ENCODE results near the gene RTL5.

RTL5 gene

DNA sequence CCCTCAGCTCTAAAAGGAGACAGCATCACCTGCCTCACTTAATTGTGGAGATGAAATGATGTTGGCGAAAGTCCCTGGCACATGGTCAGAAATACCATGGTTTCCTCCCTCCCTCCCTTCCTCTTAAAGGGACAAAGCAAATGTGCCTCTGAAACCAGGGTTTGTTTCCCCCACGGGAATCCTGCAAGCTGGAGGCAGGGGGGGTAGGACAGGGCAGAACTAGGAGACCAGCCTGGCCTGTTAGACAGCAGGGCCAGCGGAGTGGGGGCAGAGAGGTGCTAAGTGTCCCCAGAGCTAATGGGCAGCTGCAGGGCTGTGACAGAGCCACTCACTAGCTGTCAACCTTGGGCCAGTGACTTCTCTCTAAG is 5.7 kb downstream of the RTL5 start:
- no peak for DNase-seq (ENCODE audit: low spot score)
- TF ChIP-seq CTCF (IDR thresholded peaks at IDR 0.05; ENCODE audit: extremely low read depth, insufficient read depth, missing control alignments): no peak
- in situ Hi-C loops (cut with MboI; ENCODE audit: low pct_unique_long_range_greater_than_20kb, low sequenced_read_pairs, unreplicated experiment): loop anchor here (10.0 kb wide), 1 partner anchor 101 kb away; no protein-coding TSS in a partner anchor

DNA sequence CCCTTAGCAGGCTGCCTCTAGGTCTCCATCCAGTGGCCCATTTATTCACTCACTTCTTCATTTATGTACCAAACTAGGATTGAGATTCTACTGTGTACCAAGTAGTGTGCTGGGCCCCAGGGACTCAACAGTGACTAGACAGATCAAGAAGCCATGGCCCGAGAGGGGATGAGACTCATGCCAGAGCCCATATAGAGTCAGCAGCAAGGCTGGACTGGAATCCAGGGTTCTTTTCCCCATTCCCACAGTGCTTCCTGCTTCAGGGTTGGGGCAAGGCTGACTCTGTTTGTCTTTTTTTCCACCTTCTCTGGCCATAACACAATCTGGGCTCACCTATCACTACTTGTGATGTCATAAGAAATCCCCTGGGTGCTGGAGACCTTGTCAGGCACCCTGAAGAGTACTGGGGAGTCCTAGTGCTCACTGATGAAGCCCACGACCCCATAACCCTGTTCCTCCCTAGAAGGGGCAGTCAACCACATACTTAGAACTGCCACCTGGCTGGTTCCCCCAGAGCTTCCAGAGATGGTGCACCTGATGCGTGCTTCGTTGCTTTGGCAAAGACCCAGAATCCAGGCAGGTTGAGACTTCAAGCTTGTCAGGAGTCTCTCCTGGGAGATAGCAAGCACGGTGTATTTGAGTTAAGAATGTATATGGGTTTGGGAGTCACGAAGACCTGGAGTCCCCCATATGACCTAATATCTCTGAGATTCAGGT is 6.2 kb downstream of the RTL5 start:
- in situ Hi-C loops (cut with MboI; ENCODE audit: low pct_unique_long_range_greater_than_20kb, low sequenced_read_pairs, unreplicated experiment): loop anchor here (10.0 kb wide), 1 partner anchor 101 kb away; no protein-coding TSS in a partner anchor
- TF ChIP-seq CTCF (IDR thresholded peaks at IDR 0.05; ENCODE audit: extremely low read depth, insufficient read depth, missing control alignments): no peak
- no peak for DNase-seq (ENCODE audit: low spot score)

DNA sequence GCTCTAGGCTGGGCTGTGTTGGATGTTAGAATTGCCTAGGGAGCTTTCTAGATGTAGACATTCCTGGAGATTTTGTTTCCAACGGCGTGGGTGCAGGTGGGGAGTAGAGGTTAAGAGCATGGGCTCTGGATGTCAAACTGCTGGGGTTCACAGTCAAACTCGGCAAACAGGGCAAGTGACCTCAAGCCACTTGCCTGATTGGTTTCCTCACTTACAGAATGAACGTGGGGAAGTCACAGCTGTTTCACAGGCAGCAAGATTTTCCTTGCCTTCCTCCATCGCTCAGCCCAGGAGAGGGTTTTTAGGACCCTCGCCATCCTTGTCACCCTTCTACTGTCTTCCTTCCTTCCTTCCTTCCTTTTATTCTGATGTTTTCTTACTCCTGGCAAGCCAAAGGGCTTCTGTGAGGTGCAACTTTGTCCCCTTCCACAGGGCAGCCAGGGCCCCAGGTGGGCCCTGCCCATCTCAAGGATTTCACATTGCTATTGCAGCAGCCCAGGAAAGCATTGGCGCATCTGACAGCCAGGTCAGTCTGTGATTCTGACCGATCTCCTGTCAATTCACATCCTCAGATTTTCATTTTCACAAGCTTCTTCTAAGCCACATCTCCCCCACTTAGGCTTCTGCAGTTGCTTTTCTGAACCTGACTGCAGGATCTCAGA is 7.0 kb downstream of the RTL5 start:
- no peak for DNase-seq (ENCODE audit: low spot score)
- in situ Hi-C loops (cut with MboI; ENCODE audit: low pct_unique_long_range_greater_than_20kb, low sequenced_read_pairs, unreplicated experiment): loop anchor here (10.0 kb wide), 1 partner anchor 100 kb away; no protein-coding TSS in a partner anchor
- no peak for TF ChIP-seq CTCF (IDR thresholded peaks at IDR 0.05; ENCODE audit: extremely low read depth, insufficient read depth, missing control alignments)

DNA sequence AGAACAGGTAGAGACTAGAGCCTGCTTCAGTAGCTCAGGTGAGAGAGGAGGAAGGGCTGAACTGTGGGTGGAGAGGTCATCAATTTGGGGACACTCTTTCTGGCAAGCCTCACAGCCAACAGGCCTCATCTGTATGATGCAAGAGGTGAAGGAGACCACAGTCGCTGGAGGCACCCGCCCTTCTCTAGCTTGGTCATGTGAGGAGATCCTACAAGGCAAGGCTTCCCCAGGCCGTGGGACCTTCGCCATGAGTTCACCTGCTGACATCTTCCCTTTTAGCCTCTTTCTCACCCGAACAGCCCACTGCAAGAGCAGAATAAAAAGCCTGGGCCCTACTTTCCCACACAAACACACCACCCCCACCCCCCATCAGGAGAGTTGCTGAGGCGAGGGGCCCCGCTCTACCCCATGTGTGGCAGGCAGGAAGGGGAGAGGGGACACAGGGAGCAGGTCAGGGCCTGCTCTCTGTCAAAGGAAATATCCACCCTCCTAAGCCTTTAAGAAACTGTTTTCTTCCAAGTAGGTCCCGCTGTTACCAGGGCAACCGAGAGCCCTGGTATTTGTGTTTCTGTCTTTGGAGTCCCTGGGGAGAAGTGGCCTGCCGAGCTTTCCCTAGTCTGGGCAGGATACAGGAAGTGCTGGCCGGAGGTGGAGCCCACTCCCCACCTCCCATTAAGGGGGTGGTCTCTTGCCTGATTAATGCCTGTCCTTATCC is 8.1 kb downstream of the RTL5 start:
- no peak for DNase-seq (ENCODE audit: low spot score)
- in situ Hi-C loops (cut with MboI; ENCODE audit: low pct_unique_long_range_greater_than_20kb, low sequenced_read_pairs, unreplicated experiment): loop anchor here (10.0 kb wide), 1 partner anchor 99 kb away; no protein-coding TSS in a partner anchor
- TF ChIP-seq CTCF (IDR thresholded peaks at IDR 0.05; ENCODE audit: extremely low read depth, insufficient read depth, missing control alignments): no peak

GRCh38 chrX:72122621-72123337 is 8.9 kb downstream of the RTL5 start:
- in situ Hi-C loops (cut with MboI; ENCODE audit: low pct_unique_long_range_greater_than_20kb, low sequenced_read_pairs, unreplicated experiment): loop anchor here (10.0 kb wide), 1 partner anchor 98 kb away; no protein-coding TSS in a partner anchor
- no peak for DNase-seq (ENCODE audit: low spot score)
- TF ChIP-seq CTCF (IDR thresholded peaks at IDR 0.05; ENCODE audit: extremely low read depth, insufficient read depth, missing control alignments): no peak

- DNase-seq (ENCODE audit: low spot score): no peak
- TF ChIP-seq CTCF (IDR thresholded peaks at IDR 0.05; ENCODE audit: extremely low read depth, insufficient read depth, missing control alignments): no peak
- in situ Hi-C loops (cut with MboI; ENCODE audit: low pct_unique_long_range_greater_than_20kb, low sequenced_read_pairs, unreplicated experiment): loop anchor here (10.0 kb wide), 1 partner anchor 97 kb away; no protein-coding TSS in a partner anchor
Observed at GRCh38 chrX:72121383-72121782, 10.3 kb downstream of the RTL5 start.
